Measurements from ENCODE around the gene SPAG6. TPM values are rescaled to one million over a fixed set of nuclear protein-coding genes. Genes with fewer than 3 reads are reported as not detected.

The SPAG6 gene
- total and polyA plus RNA-seq, 8 donors: 0.08 to 1.3 (median 0.41) TPM; not detected in 1

GRCh38 chr10:22368402-22368801, 23.1 kb downstream of the SPAG6 start:
- Histone ChIP-seq H3K36me3 (no peaks in the 10 kb centered on the region), H3K27ac (no peak overlapping the region), H3K4me3 (no peak overlapping the region), H3K4me1 (peaks cover 0 to 4% (median 0%) of the 10 kb centered on the region in 3 donors), H3K9me3 (no peaks in the 10 kb centered on the region), H3K27me3 (peaks cover 0 to 4% (median 0%) of the 10 kb centered on the region in 4 donors)
- intact Hi-C loops (cut with DNase I): no loop called here
- DNase-seq (no peak), ATAC-seq (no peak), FAIRE-seq (no peak)
- TF ChIP-seq, protein P1, sequence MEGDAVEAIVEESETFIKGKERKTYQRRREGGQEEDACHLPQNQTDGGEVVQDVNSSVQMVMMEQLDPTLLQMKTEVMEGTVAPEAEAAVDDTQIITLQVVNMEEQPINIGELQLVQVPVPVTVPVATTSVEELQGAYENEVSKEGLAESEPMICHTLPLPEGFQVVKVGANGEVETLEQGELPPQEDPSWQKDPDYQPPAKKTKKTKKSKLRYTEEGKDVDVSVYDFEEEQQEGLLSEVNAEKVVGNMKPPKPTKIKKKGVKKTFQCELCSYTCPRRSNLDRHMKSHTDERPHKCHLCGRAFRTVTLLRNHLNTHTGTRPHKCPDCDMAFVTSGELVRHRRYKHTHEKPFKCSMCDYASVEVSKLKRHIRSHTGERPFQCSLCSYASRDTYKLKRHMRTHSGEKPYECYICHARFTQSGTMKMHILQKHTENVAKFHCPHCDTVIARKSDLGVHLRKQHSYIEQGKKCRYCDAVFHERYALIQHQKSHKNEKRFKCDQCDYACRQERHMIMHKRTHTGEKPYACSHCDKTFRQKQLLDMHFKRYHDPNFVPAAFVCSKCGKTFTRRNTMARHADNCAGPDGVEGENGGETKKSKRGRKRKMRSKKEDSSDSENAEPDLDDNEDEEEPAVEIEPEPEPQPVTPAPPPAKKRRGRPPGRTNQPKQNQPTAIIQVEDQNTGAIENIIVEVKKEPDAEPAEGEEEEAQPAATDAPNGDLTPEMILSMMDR (IDR thresholded peaks at IDR 0.05): no peak
- WGBS, 2 donors: 87% methylated on average over 4 of the region's 4 CpGs

DNA sequence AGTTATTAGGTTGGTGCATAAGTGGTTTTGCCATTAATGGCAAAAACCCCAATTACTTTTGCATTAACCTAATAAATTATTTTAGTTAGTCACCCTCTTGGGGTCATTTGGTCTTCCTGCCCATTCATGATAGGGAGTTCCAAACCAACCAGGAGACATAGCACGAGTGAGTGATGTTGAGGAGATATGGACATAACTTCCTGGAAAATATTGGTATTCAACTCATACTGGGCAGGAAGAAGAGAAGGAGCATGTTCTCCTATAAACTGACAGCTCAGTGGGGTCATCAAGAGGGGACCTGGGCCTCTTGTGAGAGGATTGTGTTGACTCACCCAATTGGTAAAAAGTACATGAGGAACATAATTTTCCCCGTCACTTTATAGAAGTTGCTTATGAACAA, 23.7 kb downstream of the SPAG6 start:
- FAIRE-seq: no peak
- no peak overlapping the region for H3K27ac ChIP-seq
- intact Hi-C loops (cut with DNase I): no loop called here
- no peak overlapping the region for H3K4me3 ChIP-seq
- peaks cover 0 to 4% (median 0%) of the 10 kb centered on the region in 4 donors for H3K27me3 ChIP-seq
- no peak for ATAC-seq
- peaks cover 0 to 4% (median 0%) of the 10 kb centered on the region in 3 donors for H3K4me1 ChIP-seq
- H3K9me3 ChIP-seq: no peaks in the 10 kb centered on the region
- DNase-seq: no peak
- H3K36me3 ChIP-seq: no peaks in the 10 kb centered on the region
- TF ChIP-seq, protein P1 (IDR thresholded peaks at IDR 0.05): no peak
- WGBS, 2 donors: 48 to 64% methylated on average over 2 of the region's 2 CpGs

DNA sequence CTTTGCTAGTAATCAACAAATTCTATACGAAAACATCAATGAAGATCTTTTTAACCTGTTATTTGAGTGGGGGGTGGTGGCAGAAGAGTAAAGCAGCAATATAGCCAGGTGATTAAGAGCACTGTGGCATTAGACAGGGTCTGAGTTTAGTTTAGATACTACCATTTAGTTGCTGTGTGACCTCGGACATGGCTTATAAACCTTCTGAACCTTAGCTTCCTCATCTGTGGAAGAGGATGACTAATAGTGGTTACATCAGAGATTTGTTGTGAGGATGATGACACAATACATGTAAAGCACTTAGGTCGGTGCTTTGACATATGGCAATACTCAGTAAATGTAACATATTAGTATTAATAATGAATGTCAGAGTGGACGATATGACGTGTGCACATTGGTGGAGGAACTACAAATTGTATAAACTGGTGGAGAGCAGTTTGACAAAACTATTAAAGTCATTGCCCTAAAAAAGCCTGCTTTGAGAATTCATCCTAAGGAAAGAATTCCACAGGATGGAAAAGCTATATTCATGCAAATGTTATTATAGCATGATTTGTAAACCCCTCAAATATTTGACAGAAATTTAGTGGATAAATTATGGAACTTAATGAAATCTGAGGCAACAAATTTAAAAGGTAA, 24.3 kb downstream of the SPAG6 start:
- intact Hi-C loops (cut with DNase I): no loop called here
- FAIRE-seq: no peak
- Histone ChIP-seq H3K27me3 (peaks cover 0 to 4% (median 0%) of the 10 kb centered on the region in 4 donors), H3K9me3 (no peaks in the 10 kb centered on the region), H3K4me3 (no peak overlapping the region), H3K4me1 (peaks cover 0 to 4% (median 0%) of the 10 kb centered on the region in 3 donors), H3K36me3 (no peaks in the 10 kb centered on the region), H3K27ac (no peak overlapping the region)
- TF ChIP-seq, protein P1 (IDR thresholded peaks at IDR 0.05): no peak
- DNase-seq: no peak
- ATAC-seq: peak in 2 of 4 donors; percentile 36 to 60
- 83 to 91% methylated on average over 5 of the region's 5 CpGs for WGBS, 2 donors

DNA sequence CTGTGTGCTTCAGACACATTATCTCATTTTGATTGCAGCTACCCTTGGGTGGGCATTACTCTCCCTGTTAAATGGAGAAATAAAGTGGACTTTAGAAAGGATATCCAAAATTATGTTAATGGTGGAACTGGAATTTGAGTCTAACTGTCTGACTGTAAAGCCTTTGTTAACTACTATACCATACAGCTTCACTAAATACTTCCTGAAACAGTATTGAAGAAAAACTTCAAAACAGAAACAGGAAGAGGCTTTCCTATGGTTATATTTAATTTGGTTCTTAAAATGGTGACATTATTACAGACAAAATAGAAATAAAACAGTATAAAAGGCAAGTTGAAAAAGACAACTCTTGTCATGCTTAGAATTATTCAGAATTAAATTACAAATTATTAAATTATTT, 25.0 kb downstream of the SPAG6 start:
- Histone ChIP-seq H3K9me3 (no peaks in the 10 kb centered on the region), H3K4me3 (no peak overlapping the region), H3K4me1 (peaks cover 0 to 4% (median 0%) of the 10 kb centered on the region in 3 donors), H3K27me3 (peaks cover 0 to 2% (median 0%) of the 10 kb centered on the region in 4 donors), H3K36me3 (no peaks in the 10 kb centered on the region), H3K27ac (no peak overlapping the region)
- no peak for DNase-seq
- intact Hi-C loops (cut with DNase I): no loop called here
- TF ChIP-seq, protein P1 (IDR thresholded peaks at IDR 0.05): no peak
- no peak for FAIRE-seq
- ATAC-seq: no peak

- intact Hi-C loops (cut with DNase I): no loop called here
- Histone ChIP-seq H3K36me3 (no peaks in the 10 kb centered on the region), H3K27ac (no peak overlapping the region), H3K4me3 (no peak overlapping the region), H3K27me3 (no peaks in the 10 kb centered on the region), H3K9me3 (no peaks in the 10 kb centered on the region), H3K4me1 (peaks cover 0 to 4% (median 0%) of the 10 kb centered on the region in 3 donors)
- peak in 1 of 6 donors; percentile 25 for DNase-seq
- 89 to 95% methylated on average over 6 of the region's 6 CpGs for WGBS, 2 donors
- FAIRE-seq: no peak
- TF ChIP-seq, protein P1 (IDR thresholded peaks at IDR 0.05): no peak
- no peak for ATAC-seq
Measured at GRCh38 chr10:22372298-22372697, 27.0 kb downstream of the SPAG6 start.

All from pancreas (tissue), 10 donors.